Thoracic aorta (tissue), 2 donors: ENCODE results near the gene CACNA2D3. TPM values are rescaled to one million over a fixed set of nuclear protein-coding genes. Genes with fewer than 3 reads are reported as not detected.
"Not testable (repeated sequence)": the region's sequence is repeated elsewhere in the genome, so short reads cannot be mapped to it uniquely, and the experiment has no call there.

Experiments
- ATAC-seq: fragments of 150-250 bp; one replicate; pipeline ENCODE4 v1.8.0; 2017; ENCODE audit warnings: low read depth; ENCODE audit not compliant: insufficient number of reproducible peaks, low FRiP score
- DNase-seq: peaks from one replicate; pipeline ENCODE4 v3.0.0-alpha.2; 2020; ENCODE audit warnings: low spot score
- H3K27ac ChIP-seq, 2 donors: fragments of 200-600 bp; sonication (generic); 1 replicate in 1 of 2; 2 replicates in 1 of 2; pipeline ENCODE4 v1.5.1; 2016; ENCODE audit warnings: mild to moderate bottlenecking in 2 of 2, moderate library complexity in 2 of 2
- H3K27me3 ChIP-seq: fragments of 200-600 bp; sonication (generic); replicated peaks from 2 replicates; pipeline ENCODE4 v1.6.0; 2016; ENCODE audit warnings: mild to moderate bottlenecking; ENCODE audit not compliant: insufficient read depth
- H3K36me3 ChIP-seq: fragments of 200-600 bp; sonication (generic); one replicate; pipeline ENCODE4 v1.5.1; 2016
- H3K4me1 ChIP-seq, 2 donors: fragments of 200-600 bp; sonication (generic); 1 replicate in 1 of 2; 2 replicates in 1 of 2; pipeline versions ENCODE4 v1.5.1 to v1.6.0; 2016; ENCODE audit warnings: low read depth in 2 of 2, mild to moderate bottlenecking in 1 of 2; ENCODE audit not compliant: control insufficient read depth in 1 of 2
- H3K4me3 ChIP-seq: fragments of 200-600 bp; sonication (generic); 2 replicates; pipeline ENCODE4 v1.5.1; 2016; ENCODE audit warnings: mild to moderate bottlenecking
- H3K9me3 ChIP-seq: fragments of 200-600 bp; sonication (generic); 2 replicates; pipeline ENCODE4 v1.5.1; 2016
- total RNA-seq, 2 donors: library from RNA; depleted of rRNA; stranded (reverse); fragments of >200 nt; gene quantifications; one replicate each; pipeline versions ENCODE4 v1.1.0 to v1.2.3, GENCODE V29; 2016
- TF ChIP-seq, protein P1 (sequence below): fragments of 200-600 bp; sonication (generic); IDR thresholded peaks from one replicate; pipeline ENCODE4 v1.5.1; 2019; ENCODE audit warnings: antibody characterized with exemption

CACNA2D3 gene
- total RNA-seq, 2 donors from 2014 or later = 3.2 to 4.0 TPM

DNA sequence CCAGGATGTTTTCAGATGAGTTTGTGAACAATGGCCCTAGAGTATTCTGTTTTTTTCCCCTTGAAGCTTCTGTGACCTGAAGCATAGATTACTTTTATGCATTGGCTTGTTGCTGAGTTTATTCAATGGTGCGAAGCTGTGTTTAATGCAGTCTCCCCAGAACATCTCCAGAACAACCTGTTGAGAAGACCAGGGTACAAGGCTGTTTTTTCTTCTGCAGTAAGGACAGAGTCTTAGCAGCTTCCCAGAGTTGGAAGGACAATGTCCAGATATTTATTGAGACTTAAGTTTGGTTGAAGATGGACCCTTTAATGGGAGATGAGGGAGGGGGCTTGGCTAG lies 509.9 kb downstream of the CACNA2D3 start:
- DNase-seq (no peak), ATAC-seq (no peak)
- Histone ChIP-seq H3K27me3 (no peaks in the 10 kb centered on the region), H3K4me3 (no peak overlapping the region), H3K27ac (no peak overlapping the region), H3K36me3 (no peaks in the 10 kb centered on the region), H3K4me1 (no peaks in the 10 kb centered on the region), H3K9me3 (no peaks in the 10 kb centered on the region)
- TF ChIP-seq, protein P1, sequence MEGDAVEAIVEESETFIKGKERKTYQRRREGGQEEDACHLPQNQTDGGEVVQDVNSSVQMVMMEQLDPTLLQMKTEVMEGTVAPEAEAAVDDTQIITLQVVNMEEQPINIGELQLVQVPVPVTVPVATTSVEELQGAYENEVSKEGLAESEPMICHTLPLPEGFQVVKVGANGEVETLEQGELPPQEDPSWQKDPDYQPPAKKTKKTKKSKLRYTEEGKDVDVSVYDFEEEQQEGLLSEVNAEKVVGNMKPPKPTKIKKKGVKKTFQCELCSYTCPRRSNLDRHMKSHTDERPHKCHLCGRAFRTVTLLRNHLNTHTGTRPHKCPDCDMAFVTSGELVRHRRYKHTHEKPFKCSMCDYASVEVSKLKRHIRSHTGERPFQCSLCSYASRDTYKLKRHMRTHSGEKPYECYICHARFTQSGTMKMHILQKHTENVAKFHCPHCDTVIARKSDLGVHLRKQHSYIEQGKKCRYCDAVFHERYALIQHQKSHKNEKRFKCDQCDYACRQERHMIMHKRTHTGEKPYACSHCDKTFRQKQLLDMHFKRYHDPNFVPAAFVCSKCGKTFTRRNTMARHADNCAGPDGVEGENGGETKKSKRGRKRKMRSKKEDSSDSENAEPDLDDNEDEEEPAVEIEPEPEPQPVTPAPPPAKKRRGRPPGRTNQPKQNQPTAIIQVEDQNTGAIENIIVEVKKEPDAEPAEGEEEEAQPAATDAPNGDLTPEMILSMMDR = no peak

DNA sequence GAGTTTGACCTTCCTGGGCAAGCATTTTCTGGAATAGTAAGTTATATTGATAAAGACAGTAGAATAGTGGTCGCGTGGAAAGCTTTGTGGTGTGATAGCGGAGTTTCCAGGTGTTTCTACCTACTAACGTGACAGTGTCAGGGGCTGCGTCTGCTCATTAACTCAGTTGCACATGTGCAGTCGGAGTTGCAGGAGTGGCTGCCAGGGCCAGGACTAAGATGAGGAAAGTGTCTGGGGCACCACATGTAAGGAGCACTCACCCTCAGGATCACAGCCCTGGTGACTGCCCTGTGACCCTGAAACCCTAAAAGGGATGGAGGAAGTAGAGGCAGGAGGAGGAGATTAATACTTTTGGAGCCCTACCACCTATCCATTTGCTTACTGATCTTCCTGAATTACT lies 510.5 kb downstream of the CACNA2D3 start:
- TF ChIP-seq, protein P1 = no peak
- Histone ChIP-seq H3K27me3 (no peaks in the 10 kb centered on the region), H3K36me3 (no peaks in the 10 kb centered on the region), H3K4me3 (no peak overlapping the region), H3K27ac (no peak overlapping the region), H3K9me3 (no peaks in the 10 kb centered on the region), H3K4me1 (no peaks in the 10 kb centered on the region)
- ATAC-seq = no peak
- no peak for DNase-seq

DNA sequence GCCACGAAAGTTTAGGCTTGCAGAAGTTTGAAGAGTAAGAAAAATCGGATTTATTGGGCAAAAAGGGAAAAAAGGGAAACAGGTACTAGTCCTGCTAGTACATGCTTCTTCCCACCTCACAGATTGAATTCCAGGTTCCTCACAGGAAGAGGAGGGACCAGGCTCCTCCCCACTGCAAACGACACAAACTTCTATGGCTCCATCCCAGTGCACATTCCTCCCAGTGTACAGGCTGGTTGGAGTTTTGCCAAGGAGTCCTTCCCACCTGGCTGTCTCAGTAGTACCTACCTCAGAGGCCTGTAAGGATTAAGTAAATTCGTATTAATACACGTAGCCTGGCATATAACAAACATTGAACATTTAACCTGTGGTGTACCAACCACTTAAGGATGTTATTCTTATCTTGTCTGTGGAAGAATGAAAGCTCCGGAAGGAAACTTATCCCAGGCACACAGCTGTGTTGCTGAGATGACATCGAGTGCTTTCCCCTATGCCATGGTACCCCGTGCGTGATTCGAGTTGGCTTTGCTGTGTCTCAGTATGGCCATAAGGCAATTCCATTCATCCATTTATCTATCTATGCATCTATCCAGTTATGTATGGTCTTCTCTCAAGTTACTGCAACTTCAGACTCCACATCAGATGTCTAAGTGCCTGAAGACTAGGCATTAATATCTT lies 511.2 kb downstream of the CACNA2D3 start:
- Histone ChIP-seq H3K36me3 (no peaks in the 10 kb centered on the region), H3K27me3 (no peaks in the 10 kb centered on the region), H3K27ac (no peak overlapping the region), H3K9me3 (no peaks in the 10 kb centered on the region), H3K4me3 (no peak overlapping the region), H3K4me1 (no peaks in the 10 kb centered on the region)
- DNase-seq (no peak), ATAC-seq (no peak)
- TF ChIP-seq, protein P1 = no peak

DNA sequence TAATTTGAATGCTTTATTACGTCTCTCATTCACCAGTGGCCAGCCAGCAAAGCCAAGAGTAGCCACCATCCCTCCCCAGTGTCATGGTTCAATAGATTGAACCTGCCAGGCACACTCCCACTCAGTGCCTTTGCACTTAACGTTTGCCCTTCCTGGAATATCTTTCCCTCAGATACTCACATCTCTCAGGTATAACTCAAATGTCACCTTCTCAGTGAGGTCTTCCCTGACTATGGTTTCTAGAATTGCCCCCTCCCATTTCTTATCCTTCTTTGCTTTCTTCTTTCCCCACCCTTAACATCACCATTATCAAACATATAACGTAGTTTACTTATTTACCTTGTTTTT lies 511.7 kb downstream of the CACNA2D3 start:
- no peaks in the 10 kb centered on the region for H3K9me3 ChIP-seq
- H3K4me3 ChIP-seq = no peak overlapping the region
- no peak for ATAC-seq
- TF ChIP-seq, protein P1 = no peak
- H3K27me3 ChIP-seq = no peaks in the 10 kb centered on the region
- H3K27ac ChIP-seq = no peak overlapping the region
- no peaks in the 10 kb centered on the region for H3K4me1 ChIP-seq
- H3K36me3 ChIP-seq = no peaks in the 10 kb centered on the region
- no peak for DNase-seq

DNA sequence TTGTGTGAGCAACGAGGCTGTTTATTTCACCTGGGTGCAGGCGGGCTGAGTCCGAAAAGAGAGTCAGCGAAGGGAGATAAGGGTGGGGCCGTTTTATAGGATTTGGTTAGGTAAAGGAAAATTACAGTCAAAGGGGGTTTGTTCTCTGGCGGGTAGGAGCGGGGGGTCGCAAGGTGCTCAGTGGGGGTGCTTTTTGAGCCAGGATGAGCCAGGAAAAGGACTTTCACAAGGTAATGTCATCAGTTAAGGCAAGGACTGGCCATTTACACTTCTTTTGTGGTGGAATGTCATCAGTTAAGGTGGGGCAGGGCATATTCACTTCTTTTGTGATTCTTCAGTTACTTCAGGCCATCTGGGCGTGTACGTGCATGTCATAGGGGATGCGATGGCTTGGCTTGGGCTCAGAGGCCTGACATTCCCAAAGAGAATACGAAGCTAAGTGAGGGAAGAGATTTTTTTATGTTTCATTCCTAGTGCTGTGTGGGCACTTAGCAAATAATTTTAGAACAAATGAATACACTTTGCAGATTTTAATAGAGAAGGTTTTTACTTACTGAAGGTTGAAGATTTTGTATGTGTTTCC lies 517.5 kb downstream of the CACNA2D3 start:
- not testable (repeated sequence) for H3K27me3 ChIP-seq, ATAC-seq, H3K4me1 ChIP-seq, DNase-seq, H3K36me3 ChIP-seq, H3K27ac ChIP-seq, H3K9me3 ChIP-seq, H3K4me3 ChIP-seq
